SHP77 treated with DMSO at 0.1 percent for 48 hours (cell line): Measurements from ENCODE around the gene CCDC60.

Experiments used
- DNase-seq: peaks from one replicate; lab custom pipeline; 2025; lab: John Stamatoyannopoulos, UW

CCDC60 gene

GRCh38 chr12:119540476-119540875, 205.9 kb downstream of the CCDC60 start:
- no peak for DNase-seq

- DNase-seq, result peak; percentile 43
These were observed 210.5 kb downstream of the CCDC60 start for GRCh38 chr12:119544765-119545625.

- DNase-seq, result no peak
These were observed 211.8 kb downstream of the CCDC60 start for GRCh38 chr12:119546340-119546739.

- DNase-seq, result no peak
These were observed 212.5 kb downstream of the CCDC60 start for GRCh38 chr12:119547001-119547400.

GRCh38 chr12:119556854-119557253, 222.3 kb downstream of the CCDC60 start:
- DNase-seq, result no peak

GRCh38 chr12:119565404-119565803, 230.9 kb downstream of the CCDC60 start:
- no peak for DNase-seq

- no peak for DNase-seq
These were observed 236.2 kb downstream of the CCDC60 start for GRCh38 chr12:119570771-119571170.

- DNase-seq, result no peak
These were observed 238.6 kb downstream of the CCDC60 start for GRCh38 chr12:119573086-119573485.

GRCh38 chr12:119574255-119574654, 239.7 kb downstream of the CCDC60 start:
- DNase-seq, result no peak

GRCh38 chr12:119576118-119576810, 241.7 kb downstream of the CCDC60 start:
- no peak for DNase-seq

GRCh38 chr12:119576915-119577314, 242.4 kb downstream of the CCDC60 start:
- DNase-seq, result no peak

- DNase-seq, result no peak
These were observed 243.6 kb downstream of the CCDC60 start for GRCh38 chr12:119578112-119578511.

- DNase-seq, result no peak
These were observed 254.6 kb downstream of the CCDC60 start for GRCh38 chr12:119589097-119589496.

GRCh38 chr12:119589634-119590033, 255.1 kb downstream of the CCDC60 start:
- no peak for DNase-seq
